HEK293T (cell line): ENCODE measurements around the gene CLSTN3.

Source experiments
- CTCF ChIA-PET: fragments of 350-600 bp; formaldehyde crosslinking; extraction: SDS; loops from one replicate; lab custom pipeline; 2021; ENCODE audit warnings: antibody characterized with exemption, inconsistent platforms; lab: Yijun Ruan, JAX
- POLR2A ChIA-PET: fragments of 350-600 bp; formaldehyde crosslinking; extraction: SDS; loops from one replicate; lab custom pipeline; 2020; ENCODE audit warnings: antibody characterized with exemption, inconsistent platforms; lab: Yijun Ruan, JAX
- DNase-seq: peaks from one replicate; pipeline ENCODE4 v3.0.0; 2012; ENCODE audit warnings: mixed read lengths; ENCODE audit errors: extremely low spot score
- ARNT ChIP-seq: fragments of 450-650 bp; IDR thresholded peaks from 2 replicates; pipeline ENCODE4 v1.6.1; 2017; ENCODE audit warnings: mild to moderate bottlenecking
- BHLHE40 ChIP-seq: fragments of 450-650 bp; IDR thresholded peaks from 2 replicates; pipeline ENCODE4 v1.6.1; 2016; ENCODE audit warnings: mild to moderate bottlenecking, moderate library complexity, borderline replicate concordance
- CTBP1 ChIP-seq: fragments of 450-650 bp; IDR thresholded peaks from 2 replicates; pipeline ENCODE4 v1.6.1; 2016; ENCODE audit warnings: borderline replicate concordance
- ELF4 ChIP-seq: fragments of 450-650 bp; IDR thresholded peaks from 2 replicates; pipeline ENCODE4 v1.6.1; 2017; ENCODE audit warnings: antibody characterized with exemption
- FOXA1 ChIP-seq: fragments of 450-650 bp; IDR thresholded peaks from 2 replicates; pipeline ENCODE4 v1.6.1; 2016; ENCODE audit warnings: mild to moderate bottlenecking
- FOXK2 ChIP-seq: fragments of 450-650 bp; IDR thresholded peaks from 2 replicates; pipeline ENCODE4 v1.6.1; 2016; ENCODE audit warnings: mild to moderate bottlenecking
- FOXM1 ChIP-seq: fragments of 450-650 bp; IDR thresholded peaks from 2 replicates; pipeline ENCODE4 v1.6.1; 2017; ENCODE audit warnings: mild to moderate bottlenecking, borderline replicate concordance
- HDGF ChIP-seq: fragments of 450-650 bp; IDR thresholded peaks from 2 replicates; pipeline ENCODE4 v1.6.1; 2017; ENCODE audit warnings: antibody characterized with exemption, borderline replicate concordance
- L3MBTL2 ChIP-seq: fragments of 450-650 bp; conservative IDR thresholded peaks from 2 replicates; pipeline ENCODE4 v1.6.1; 2016; ENCODE audit warnings: mild to moderate bottlenecking
- LEF1 ChIP-seq: fragments of 450-650 bp; IDR thresholded peaks from 2 replicates; pipeline ENCODE4 v1.6.1; 2017; ENCODE audit warnings: mild to moderate bottlenecking, borderline replicate concordance
- NFRKB ChIP-seq: fragments of 450-650 bp; IDR thresholded peaks from 2 replicates; pipeline ENCODE4 v1.6.1; 2016; ENCODE audit warnings: mild to moderate bottlenecking, moderate library complexity
- PKNOX1 ChIP-seq: fragments of 450-650 bp; IDR thresholded peaks from 2 replicates; pipeline ENCODE4 v1.6.1; 2016
- SP1 ChIP-seq: fragments of 450-650 bp; IDR thresholded peaks from 2 replicates; pipeline ENCODE4 v1.6.1; 2017
- SUZ12 ChIP-seq: fragments of 450-650 bp; IDR thresholded peaks from 2 replicates; pipeline ENCODE4 v1.6.1; 2016; ENCODE audit warnings: mild to moderate bottlenecking
- TARDBP ChIP-seq: fragments of 450-650 bp; IDR thresholded peaks from 2 replicates; pipeline ENCODE4 v1.6.1; 2016
- ZNF384 ChIP-seq: fragments of 450-650 bp; IDR thresholded peaks from 2 replicates; pipeline ENCODE4 v1.6.1; 2016

Gene CLSTN3

GRCh38 chr12:7190268-7191055, 60.3 kb downstream of the CLSTN3 start:
- TF ChIP-seq LEF1 = no peak
- no peak for TF ChIP-seq ZNF384
- no peak for TF ChIP-seq SUZ12
- no peak for TF ChIP-seq NFRKB
- TF ChIP-seq CTBP1 = no peak
- no peak for TF ChIP-seq PKNOX1
- no peak for TF ChIP-seq FOXA1
- TF ChIP-seq SP1 = no peak
- TF ChIP-seq BHLHE40 = no peak
- no peak for TF ChIP-seq ARNT
- TF ChIP-seq FOXM1 = no peak
- TF ChIP-seq HDGF = no peak
- TF ChIP-seq ELF4 = no peak
- no peak for TF ChIP-seq L3MBTL2
- TF ChIP-seq FOXK2 = no peak
- TF ChIP-seq TARDBP = no peak
- POLR2A ChIA-PET = interaction anchor here (0.6 kb wide), 1 partner anchor 14 kb away, joined by 3 read pairs; no protein-coding TSS in a partner anchor
- no peak for DNase-seq

GRCh38 chr12:7193674-7194073, 63.5 kb downstream of the CLSTN3 start:
- ChIA-PET POLR2A (no interaction called here), CTCF (interaction anchor here (0.7 kb wide), 1 partner anchor 22 kb away, joined by 3 read pairs; no protein-coding TSS in a partner anchor)
- DNase-seq = no peak
- no peak for TF ChIP-seq L3MBTL2
- TF ChIP-seq ELF4 = no peak
- no peak for TF ChIP-seq HDGF
- no peak for TF ChIP-seq PKNOX1

More at GRCh38 chr12:7190268-7191055, 60.3 kb downstream of the CLSTN3 start:
- CTCF ChIA-PET = no interaction called here

- DNase-seq = no peak
- POLR2A ChIA-PET = no interaction called here
- TF ChIP-seq FOXK2 = no peak
- no peak for TF ChIP-seq L3MBTL2
- TF ChIP-seq BHLHE40 = no peak
- no peak for TF ChIP-seq HDGF
- no peak for TF ChIP-seq LEF1
- TF ChIP-seq PKNOX1 = no peak
- TF ChIP-seq TARDBP = no peak
- no peak for TF ChIP-seq ELF4
- no peak for TF ChIP-seq FOXM1
- TF ChIP-seq ZNF384 = no peak
- TF ChIP-seq NFRKB = no peak
- TF ChIP-seq SUZ12 = no peak
- no peak for TF ChIP-seq ARNT
- no peak for TF ChIP-seq FOXA1
- no peak for TF ChIP-seq SP1
- CTCF ChIA-PET = interaction anchor here (1.4 kb wide), 1 partner anchor 10 kb away, joined by 3 read pairs; no protein-coding TSS in a partner anchor
These were observed 67.7 kb downstream of the CLSTN3 start for GRCh38 chr12:7197841-7198240.

GRCh38 chr12:7203109-7203508, 72.9 kb downstream of the CLSTN3 start:
- TF ChIP-seq LEF1 = no peak
- no peak for TF ChIP-seq ELF4
- TF ChIP-seq TARDBP = no peak
- no peak for TF ChIP-seq HDGF
- TF ChIP-seq ARNT = no peak
- no peak for TF ChIP-seq FOXM1
- ChIA-PET CTCF (interaction anchor here (0.7 kb wide), 1 partner anchor 554 kb away, joined by 3 read pairs; no protein-coding TSS in a partner anchor), POLR2A (no interaction called here)
- no peak for DNase-seq

- TF ChIP-seq SUZ12 (no peak), CTBP1 (no peak), LEF1 (no peak), SP1 (no peak), L3MBTL2 (no peak), FOXM1 (no peak), BHLHE40 (no peak), HDGF (no peak), FOXK2 (no peak), FOXA1 (no peak), ARNT (no peak), PKNOX1 (no peak), ELF4 (no peak), NFRKB (no peak), ZNF384 (no peak), TARDBP (no peak)
- POLR2A ChIA-PET = no interaction called here
- CTCF ChIA-PET = interaction anchor here (1.1 kb wide), 1 partner anchor 438 kb away, joined by 3 read pairs; no protein-coding TSS in a partner anchor
- DNase-seq = no peak
These were observed 74.9 kb downstream of the CLSTN3 start for GRCh38 chr12:7205091-7205490.
